GM19397 (cell line): ENCODE data around the gene PMAIP1.

ENCODE experiments used
- ATAC-seq: cut with Tn5 transposase; IDR thresholded peaks from one replicate; pipeline ENCODE4 v1.9.1; 2021; ENCODE audit warnings: mild to moderate bottlenecking, moderate library complexity; ENCODE audit not compliant: unreplicated experiment

Gene PMAIP1

DNA sequence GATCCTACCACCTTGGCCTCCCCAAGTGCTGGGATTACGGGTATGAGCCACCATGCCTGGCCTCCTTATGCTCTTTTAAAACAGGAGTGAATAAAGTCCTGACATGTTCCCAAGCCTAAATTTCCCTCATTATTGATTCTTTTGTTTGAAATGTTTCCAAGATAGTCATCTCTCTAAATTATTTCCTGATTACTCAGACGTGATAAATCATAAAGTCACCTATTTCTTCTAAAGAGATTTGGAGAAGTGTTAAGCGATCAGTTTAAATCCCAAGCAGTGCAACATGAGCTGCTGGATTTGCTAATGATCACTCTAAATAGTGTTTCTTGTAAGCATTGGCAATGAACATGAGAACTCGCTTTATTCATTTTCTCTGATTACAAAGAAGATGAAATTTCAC is 51.8 kb downstream of the PMAIP1 start:
- no peak for ATAC-seq

GRCh38 chr18:59952283-59953007 is 52.6 kb downstream of the PMAIP1 start:
- no peak for ATAC-seq
